Progenitor cell of endocrine pancreas (in vitro differentiated cells): Measurements from ENCODE around the gene LILRA6. TPM values are rescaled to one million over a fixed set of nuclear protein-coding genes. Genes with fewer than 3 reads are reported as not detected.
"Not testable (repeated sequence)": the region's sequence is repeated elsewhere in the genome, so short reads cannot be mapped to it uniquely, and the experiment has no call there.

Experiments used
- DNase-seq: peaks from one replicate; pipeline ENCODE4 v3.0.0; 2021; ENCODE audit warnings: low spot score; ENCODE audit not compliant: unreplicated experiment
- H3K27ac Mint-ChIP-seq: 2 replicates; pipeline ENCODE4 v1.8.0; 2021; ENCODE audit warnings: mild to moderate bottlenecking, moderate library complexity, mixed read lengths
- H3K27me3 Mint-ChIP-seq: 2 replicates; pipeline ENCODE4 v1.8.0; 2021; ENCODE audit warnings: mixed read lengths
- H3K36me3 Mint-ChIP-seq: 2 replicates; pipeline ENCODE4 v1.8.0; 2022; ENCODE audit warnings: mixed read lengths; ENCODE audit not compliant: insufficient read depth
- H3K4me1 Mint-ChIP-seq: 2 replicates; pipeline ENCODE4 v1.8.0; 2021; ENCODE audit warnings: low read depth, mixed read lengths
- H3K4me3 Mint-ChIP-seq: 2 replicates; pipeline ENCODE4 v1.8.0; 2021; ENCODE audit warnings: low read depth, mild to moderate bottlenecking, moderate library complexity, mixed read lengths
- H3K9me3 Mint-ChIP-seq: 2 replicates; pipeline ENCODE4 v1.8.0; 2021; ENCODE audit warnings: low read depth, mixed read lengths
- CTCF ChIP-seq: fragments of 200-600 bp; sonication (generic); IDR thresholded peaks from one replicate; pipeline ENCODE4 v1.5.0; 2021; ENCODE audit warnings: antibody characterized with exemption, mild to moderate bottlenecking; ENCODE audit not compliant: unreplicated experiment
- total RNA-seq: library from RNA; stranded (reverse); gene quantifications from 2 replicates; pipeline ENCODE4 v1.2.1, GENCODE V29; 2021

The LILRA6 gene
- total RNA-seq, 1 donor from 2014 or later = not detected

DNA sequence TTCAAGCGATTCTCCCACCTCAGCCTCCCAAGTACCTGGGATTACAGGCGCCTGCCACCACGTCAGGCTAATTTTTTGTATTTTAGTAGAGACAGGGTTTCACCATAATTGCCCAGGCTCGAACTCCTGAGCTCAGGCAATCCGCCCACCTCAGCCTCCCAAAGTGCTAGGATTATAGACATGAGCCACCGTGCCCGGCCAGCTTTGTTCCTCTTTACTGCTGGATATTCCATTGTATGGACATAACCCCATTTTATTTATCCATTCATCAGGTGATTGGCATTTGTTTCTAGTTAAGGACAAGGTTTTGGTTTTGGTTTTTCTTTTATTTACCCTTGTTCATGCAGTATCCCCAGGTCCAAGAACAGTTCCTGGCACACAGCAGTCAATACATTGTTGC lies 46.1 kb downstream of the LILRA6 start:
- no peak overlapping the region for H3K4me3 Mint-ChIP-seq
- H3K27ac Mint-ChIP-seq = no peak overlapping the region
- H3K36me3 Mint-ChIP-seq = peaks cover 15% of the 10 kb centered on the region
- H3K4me1 Mint-ChIP-seq = peaks cover 14% of the 10 kb centered on the region
- no peak for DNase-seq
- H3K27me3 Mint-ChIP-seq = no peaks in the 10 kb centered on the region
- H3K9me3 Mint-ChIP-seq = no peaks in the 10 kb centered on the region
- TF ChIP-seq CTCF = no peak

DNA sequence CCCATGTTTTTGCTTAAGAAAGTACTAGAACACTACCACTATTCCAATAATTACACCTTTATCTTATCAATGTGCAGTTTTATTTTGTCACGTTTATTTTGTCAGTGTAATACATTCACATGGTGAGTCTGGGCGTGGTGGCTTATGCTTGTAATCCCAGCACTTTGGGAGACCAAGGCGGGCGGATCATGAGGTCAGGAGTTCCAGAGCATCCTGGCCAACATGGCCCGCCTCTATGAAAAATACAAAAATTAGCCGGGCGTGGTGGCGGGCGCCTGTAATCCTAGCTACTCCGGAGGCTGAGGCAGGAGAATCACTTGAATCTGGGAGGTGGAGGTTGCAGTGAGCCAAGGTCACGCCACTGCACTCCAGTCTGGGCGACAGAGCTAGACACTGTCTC lies 48.1 kb downstream of the LILRA6 start:
- not testable (repeated sequence) for DNase-seq, H3K4me3 Mint-ChIP-seq, H3K27me3 Mint-ChIP-seq, H3K27ac Mint-ChIP-seq, H3K9me3 Mint-ChIP-seq
- Mint-ChIP-seq H3K4me1 (peaks cover 12% of the 10 kb centered on the region), H3K36me3 (peaks cover 13% of the 10 kb centered on the region)

DNA sequence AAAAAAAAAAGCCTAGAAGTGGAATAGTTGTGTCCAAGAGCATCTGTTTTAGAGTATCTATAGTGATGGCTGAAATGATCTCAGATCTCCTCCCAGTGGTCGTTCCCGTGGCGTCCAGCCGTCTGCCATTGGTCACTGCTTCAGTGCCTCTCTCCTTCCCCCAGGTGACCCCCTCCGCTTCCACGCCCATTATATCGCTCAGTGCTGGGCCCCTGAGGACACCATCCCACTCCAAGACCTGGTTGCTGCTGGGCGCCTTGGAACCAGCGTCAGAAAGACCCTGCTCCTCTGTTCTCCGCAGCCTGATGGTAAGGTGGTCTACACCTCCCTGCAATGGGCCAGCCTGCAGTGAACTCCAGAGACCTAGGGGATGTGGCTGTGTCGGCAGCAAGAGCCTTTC lies 49.6 kb downstream of the LILRA6 start:
- no peaks in the 10 kb centered on the region for H3K9me3 Mint-ChIP-seq
- peak overlapping the region; percentile 40 for H3K4me3 Mint-ChIP-seq
- H3K27me3 Mint-ChIP-seq = no peaks in the 10 kb centered on the region
- peaks cover 12% of the 10 kb centered on the region for H3K4me1 Mint-ChIP-seq
- H3K27ac Mint-ChIP-seq = no peak overlapping the region
- no peak for TF ChIP-seq CTCF
- H3K36me3 Mint-ChIP-seq = peaks cover 13% of the 10 kb centered on the region
- no peak for DNase-seq

DNA sequence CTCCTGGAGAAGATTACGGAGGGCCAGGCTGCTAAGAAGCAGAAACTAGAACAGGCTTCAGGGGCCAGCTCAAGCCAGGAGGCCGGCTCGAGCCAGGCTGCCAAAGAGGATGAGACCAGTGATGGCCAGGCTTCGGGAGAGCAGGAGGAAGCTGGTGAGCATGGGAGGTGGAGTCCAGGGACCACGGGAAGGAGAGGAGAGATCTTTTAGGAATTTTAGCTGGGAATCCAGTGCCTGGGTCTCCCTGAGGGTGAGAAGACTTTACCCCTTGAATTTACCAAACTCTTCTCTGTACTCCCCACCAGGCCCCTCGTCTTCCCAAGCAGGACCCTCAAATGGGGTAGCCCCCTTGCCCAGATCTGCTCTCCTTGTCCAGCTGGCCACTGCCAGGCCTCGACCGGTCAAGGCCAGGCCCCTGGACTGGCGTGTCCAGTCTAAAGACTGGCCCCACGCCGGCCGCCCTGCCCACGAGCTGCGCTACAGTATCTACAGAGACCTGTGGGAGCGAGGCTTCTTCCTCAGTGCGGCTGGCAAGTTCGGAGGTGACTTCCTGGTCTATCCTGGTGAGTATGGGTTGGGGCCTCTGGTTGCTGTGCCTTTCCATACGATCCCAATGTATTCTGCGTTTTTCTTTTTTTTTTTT lies 50.7 kb downstream of the LILRA6 start:
- peak overlapping the region; percentile 95 for H3K27ac Mint-ChIP-seq
- no peak for DNase-seq
- peaks cover 12% of the 10 kb centered on the region for H3K36me3 Mint-ChIP-seq
- H3K9me3 Mint-ChIP-seq = no peaks in the 10 kb centered on the region
- TF ChIP-seq CTCF = no peak
- H3K4me3 Mint-ChIP-seq = peak overlapping the region; percentile 88
- H3K4me1 Mint-ChIP-seq = peaks cover 17% of the 10 kb centered on the region
- H3K27me3 Mint-ChIP-seq = no peaks in the 10 kb centered on the region

DNA sequence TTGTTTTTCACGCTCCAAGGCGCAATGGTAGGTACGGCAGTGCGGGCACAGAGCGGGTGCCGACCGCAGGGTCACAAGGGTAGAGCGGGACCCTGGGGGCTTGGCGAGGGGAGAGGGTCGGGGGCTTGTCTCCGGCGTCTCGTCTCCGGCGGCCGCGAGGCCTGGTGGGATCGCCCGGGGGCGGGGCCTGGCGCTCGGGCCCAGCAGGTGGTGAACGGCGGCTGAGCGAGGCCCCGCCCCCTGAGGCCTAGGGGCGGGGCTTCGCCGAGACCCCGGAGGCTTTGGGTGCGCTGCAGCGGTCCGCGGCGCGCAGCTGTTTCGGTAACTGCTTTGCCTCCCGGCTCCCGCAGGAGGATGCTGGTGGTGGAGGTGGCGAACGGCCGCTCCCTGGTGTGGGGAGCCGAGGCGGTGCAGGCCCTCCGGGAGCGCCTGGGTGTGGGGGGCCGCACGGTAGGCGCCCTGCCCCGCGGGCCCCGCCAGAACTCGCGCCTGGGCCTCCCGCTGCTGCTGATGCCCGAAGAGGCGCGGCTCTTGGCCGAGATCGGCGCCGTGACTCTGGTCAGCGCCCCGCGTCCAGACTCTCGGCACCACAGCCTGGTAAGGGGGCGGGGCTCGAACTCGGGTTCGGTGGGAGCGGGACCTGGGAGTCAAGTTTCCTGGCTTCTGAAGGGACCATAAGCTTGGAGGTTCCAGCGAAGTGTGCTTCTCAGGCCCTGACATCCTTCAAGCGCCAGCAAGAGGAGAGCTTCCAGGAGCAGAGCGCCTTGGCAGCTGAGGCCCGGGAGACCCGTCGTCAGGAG lies 51.4 kb downstream of the LILRA6 start, which contains the start of gene TSEN34:
Gene TSEN34 (plus strand): TSS at position 298 of the 800 bp plus-strand sequence. CDS start 57 bp downstream, at position 355.
- Mint-ChIP-seq H3K36me3 (peaks cover 15% of the 10 kb centered on the region), H3K27ac (peak within 1 kb of the TSS; percentile 99), H3K4me1 (peaks cover 17% of the 10 kb centered on the region), H3K4me3 (peak within 1 kb of the TSS; percentile 88), H3K27me3 (no peaks in the 10 kb centered on the region), H3K9me3 (no peaks in the 10 kb centered on the region)
- TF ChIP-seq CTCF = no peak
- DNase-seq = peak; percentile 82
